Adipocyte (in vitro differentiated cells): ENCODE measurements around the gene TOP2A.

Experiments
- DNase-seq: peaks from one replicate; pipeline ENCODE4 v3.0.0-alpha.2; 2015; ENCODE audit warnings: low read depth
- H3K27me3 ChIP-seq: replicated peaks from 2 replicates; pipeline ENCODE4 v1.7.0; 2013; ENCODE audit warnings: mild to moderate bottlenecking, low read length, moderate library complexity; ENCODE audit not compliant: control insufficient read depth, insufficient read depth
- H3K36me3 ChIP-seq: 2 replicates; pipeline ENCODE4 v1.7.0; 2013; ENCODE audit warnings: low read length, mild to moderate bottlenecking, moderate library complexity; ENCODE audit not compliant: control insufficient read depth, insufficient read depth, severe bottlenecking
- H3K4me1 ChIP-seq: 2 replicates; pipeline ENCODE4 v1.7.0; 2013; ENCODE audit warnings: mild to moderate bottlenecking, low read length, moderate library complexity; ENCODE audit not compliant: control insufficient read depth, insufficient read depth
- H3K4me3 ChIP-seq: 2 replicates; pipeline ENCODE4 v1.7.0; 2013; ENCODE audit warnings: mild to moderate bottlenecking, low read length, moderate library complexity
- H3K9ac ChIP-seq: 2 replicates; pipeline ENCODE4 v1.7.0; 2013; ENCODE audit warnings: mild to moderate bottlenecking, low read length, moderate library complexity
- H3K9me3 ChIP-seq: 2 replicates; pipeline ENCODE4 v1.7.0; 2013; ENCODE audit warnings: mild to moderate bottlenecking, low read length, moderate library complexity; ENCODE audit not compliant: control insufficient read depth

Gene TOP2A

GRCh38 chr17:40451420-40451819 lies 33.7 kb upstream of the TOP2A start:
- Histone ChIP-seq H3K27me3 (no peaks in the 10 kb centered on the region), H3K9ac (peak overlapping the region; percentile 83), H3K4me1 (peaks cover 90% of the 10 kb centered on the region), H3K9me3 (no peaks in the 10 kb centered on the region), H3K4me3 (peak overlapping the region; percentile 67), H3K36me3 (peaks cover 50% of the 10 kb centered on the region)
- DNase-seq, result peak; percentile 96

- Histone ChIP-seq H3K9me3 (no peaks in the 10 kb centered on the region), H3K27me3 (no peaks in the 10 kb centered on the region), H3K36me3 (peaks cover 38% of the 10 kb centered on the region), H3K9ac (peak overlapping the region; percentile 83), H3K4me3 (peak overlapping the region; percentile 67), H3K4me1 (peaks cover 81% of the 10 kb centered on the region)
- peak; percentile 72 for DNase-seq
These were observed 32.5 kb upstream of the TOP2A start for GRCh38 chr17:40450175-40450574.

- H3K4me3 ChIP-seq, result peak overlapping the region; percentile 90
- no peaks in the 10 kb centered on the region for H3K9me3 ChIP-seq
- peak; percentile 17 for DNase-seq
- H3K4me1 ChIP-seq, result peaks cover 70% of the 10 kb centered on the region
- H3K9ac ChIP-seq, result peak overlapping the region; percentile 98
- H3K36me3 ChIP-seq, result peaks cover 23% of the 10 kb centered on the region
- no peaks in the 10 kb centered on the region for H3K27me3 ChIP-seq
These were observed 31.1 kb upstream of the TOP2A start for GRCh38 chr17:40448639-40449261.

- no peaks in the 10 kb centered on the region for H3K9me3 ChIP-seq
These were observed 30.5 kb upstream of the TOP2A start for GRCh38 chr17:40448213-40448638.

GRCh38 chr17:40447806-40448205 lies 30.1 kb upstream of the TOP2A start:
- Histone ChIP-seq H3K36me3 (peaks cover 14% of the 10 kb centered on the region), H3K4me1 (peaks cover 61% of the 10 kb centered on the region), H3K9ac (peak overlapping the region; percentile 98), H3K4me3 (peak overlapping the region; percentile 90), H3K9me3 (no peaks in the 10 kb centered on the region), H3K27me3 (no peaks in the 10 kb centered on the region)
- DNase-seq, result no peak

More at GRCh38 chr17:40448213-40448638, 30.5 kb upstream of the TOP2A start:
- Histone ChIP-seq H3K4me3 (peak overlapping the region; percentile 90), H3K9ac (peak overlapping the region; percentile 98), H3K27me3 (no peaks in the 10 kb centered on the region), H3K36me3 (peaks cover 18% of the 10 kb centered on the region), H3K4me1 (peaks cover 65% of the 10 kb centered on the region)
- peak; percentile 52 for DNase-seq

GRCh38 chr17:40447148-40447644 lies 29.5 kb upstream of the TOP2A start:
- DNase-seq, result peak; percentile 16
- Histone ChIP-seq H3K4me1 (peaks cover 61% of the 10 kb centered on the region), H3K9me3 (no peaks in the 10 kb centered on the region), H3K4me3 (peak overlapping the region; percentile 90), H3K9ac (peak overlapping the region; percentile 98), H3K27me3 (no peaks in the 10 kb centered on the region), H3K36me3 (peaks cover 11% of the 10 kb centered on the region)

- H3K4me3 ChIP-seq, result peak overlapping the region; percentile 90
- H3K9ac ChIP-seq, result peak overlapping the region; percentile 98
- peak; percentile 60 for DNase-seq
These were observed 28.2 kb upstream of the TOP2A start for GRCh38 chr17:40445751-40446468.

GRCh38 chr17:40443988-40444899 lies 26.5 kb upstream of the TOP2A start:
- peak; percentile 36 for DNase-seq
- Histone ChIP-seq H3K36me3 (peaks cover 11% of the 10 kb centered on the region), H3K9me3 (no peaks in the 10 kb centered on the region), H3K27me3 (no peaks in the 10 kb centered on the region), H3K9ac (peak overlapping the region; percentile 98), H3K4me1 (peaks cover 36% of the 10 kb centered on the region), H3K4me3 (peak overlapping the region; percentile 90)

More at GRCh38 chr17:40445751-40446468, 28.2 kb upstream of the TOP2A start:
- Histone ChIP-seq H3K36me3 (peaks cover 11% of the 10 kb centered on the region), H3K27me3 (no peaks in the 10 kb centered on the region), H3K4me1 (peaks cover 50% of the 10 kb centered on the region), H3K9me3 (no peaks in the 10 kb centered on the region)

- Histone ChIP-seq H3K4me1 (peaks cover 27% of the 10 kb centered on the region), H3K9me3 (no peaks in the 10 kb centered on the region), H3K9ac (peak within 1 kb of the TSS; percentile 98), H3K36me3 (peaks cover 11% of the 10 kb centered on the region), H3K4me3 (peak within 1 kb of the TSS; percentile 90), H3K27me3 (no peaks in the 10 kb centered on the region)
- peak; percentile 93 for DNase-seq
These were observed 25.7 kb upstream of the TOP2A start, which contains the start of gene IGFBP4 for GRCh38 chr17:40443196-40443987. TSS of gene IGFBP4 (plus strand) at chr17:40443450. CDS start at chr17:40443736, 286 bp downstream.
